ENCODE results near the gene PTPRM.

Gene PTPRM

DNA sequence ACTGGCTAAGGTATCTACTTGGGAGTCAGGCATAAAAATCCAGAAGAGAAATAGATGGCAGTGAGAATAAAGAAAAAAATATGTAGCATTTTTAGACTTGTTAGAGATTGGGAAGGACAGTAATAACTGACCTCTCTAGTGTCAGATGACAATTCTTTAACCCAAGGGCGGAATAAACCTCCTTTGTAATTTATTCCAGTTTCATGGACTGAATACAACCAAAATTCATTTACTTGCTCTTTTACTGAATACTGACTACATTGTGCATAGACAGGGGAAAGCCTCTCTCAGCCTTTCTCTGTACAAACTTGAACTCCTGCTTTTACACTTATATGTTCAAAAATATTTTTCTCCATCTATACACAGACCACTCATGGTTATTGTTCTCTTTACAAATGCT is 566.8 kb downstream of the PTPRM start:
- no peak for FAIRE-seq

DNA sequence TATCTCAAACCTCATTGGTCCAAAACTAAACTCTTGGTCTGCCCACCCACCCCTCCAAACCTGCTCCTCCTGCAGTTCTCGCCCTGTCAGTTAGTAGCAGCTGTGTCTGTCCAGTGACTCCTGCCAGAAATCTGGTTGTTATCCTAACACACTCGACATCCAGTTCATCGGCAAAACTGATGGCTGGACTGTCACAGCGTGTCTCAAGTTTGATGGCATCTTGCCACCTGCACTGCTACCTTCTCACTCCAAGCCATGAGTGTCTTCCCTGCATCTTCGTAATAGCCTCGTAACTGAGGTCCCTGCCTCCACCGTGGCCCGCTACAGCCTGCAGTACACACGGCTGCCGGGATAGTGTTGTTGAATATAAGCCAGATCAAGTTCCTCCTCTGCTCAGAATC is 572.0 kb downstream of the PTPRM start:
- no peak for FAIRE-seq

DNA sequence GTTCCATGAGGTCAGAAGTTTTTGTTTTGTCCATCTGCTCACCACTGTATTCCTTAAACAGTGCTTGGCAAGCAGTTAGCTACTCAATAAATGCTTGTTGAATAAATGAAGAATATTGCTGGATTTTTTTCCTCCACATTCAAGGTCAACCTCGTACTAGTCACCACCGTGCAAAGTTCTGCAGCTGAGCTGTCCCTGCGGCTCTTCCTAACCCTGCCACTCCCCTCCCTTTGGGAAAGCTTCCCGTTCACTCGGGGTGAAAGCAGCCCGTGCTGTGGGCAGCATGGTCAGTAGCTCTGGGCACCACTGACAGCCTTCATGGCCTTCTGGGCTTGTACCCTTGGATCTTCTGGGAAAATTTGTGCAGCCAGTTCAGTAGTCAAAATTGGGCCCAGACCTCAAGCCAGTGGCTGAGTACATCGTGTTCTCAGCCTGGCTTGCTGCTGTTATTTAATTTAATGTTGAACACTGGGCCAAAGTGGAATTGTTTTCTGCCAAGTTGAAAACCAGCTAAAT is 572.8 kb downstream of the PTPRM start:
- FAIRE-seq = no peak

DNA sequence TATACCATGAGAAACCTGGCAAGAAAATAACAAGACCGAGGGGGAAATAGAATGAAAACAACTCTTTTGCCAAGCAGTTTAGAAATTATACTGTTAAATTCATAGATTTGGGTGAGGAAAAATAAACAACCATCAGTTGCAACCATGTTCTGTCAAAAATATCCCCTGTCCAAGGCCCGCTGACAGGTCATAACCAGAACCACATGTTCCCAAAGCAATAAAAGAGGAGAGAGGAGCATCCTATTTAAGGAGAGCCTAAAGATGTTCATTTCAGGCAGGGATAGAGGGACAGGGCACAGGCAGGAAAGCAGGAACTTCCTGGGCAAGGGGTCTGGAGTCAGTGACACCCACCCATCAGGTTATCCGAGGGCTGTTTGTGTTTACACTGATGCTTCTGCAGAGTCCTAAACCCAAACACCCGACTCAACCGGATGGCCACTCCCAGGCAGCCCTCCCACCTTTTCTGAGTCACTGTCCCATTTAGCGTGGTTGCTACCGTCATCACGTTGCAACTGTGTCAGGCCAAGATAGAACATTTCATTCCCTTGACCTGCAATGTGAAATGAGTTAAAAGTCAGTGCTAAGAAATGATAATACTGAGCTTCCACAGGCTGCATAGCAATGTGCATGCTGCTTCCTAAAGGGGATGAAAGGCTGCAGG is 573.9 kb downstream of the PTPRM start:
- FAIRE-seq = no peak

DNA sequence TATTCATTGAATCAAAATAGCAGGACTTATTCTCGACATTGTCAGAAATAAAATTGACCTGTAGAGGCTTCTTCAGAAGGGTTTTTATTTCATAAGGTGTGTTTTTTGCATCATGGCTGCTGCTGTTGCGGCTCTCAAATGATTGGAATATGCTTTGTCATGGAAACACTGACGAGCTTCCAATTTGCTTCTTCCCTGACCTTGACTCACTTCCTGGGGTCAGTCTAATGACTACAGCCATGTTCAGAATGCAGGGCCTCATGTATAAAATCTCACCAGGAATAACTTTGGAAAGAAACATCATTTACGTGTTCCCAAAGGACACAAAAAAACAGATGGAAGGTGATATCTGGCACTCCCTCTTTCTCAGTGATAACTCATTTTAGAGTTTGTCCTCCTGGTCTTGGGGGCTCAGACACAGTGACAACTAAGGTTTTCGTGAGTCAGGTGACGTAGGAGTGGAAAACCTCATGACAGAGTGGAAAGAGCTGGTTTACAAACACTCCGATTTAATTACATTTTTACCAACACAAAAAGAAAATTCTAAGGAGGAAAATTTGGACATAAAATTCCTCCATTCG is 575.1 kb downstream of the PTPRM start:
- no peak for FAIRE-seq

DNA sequence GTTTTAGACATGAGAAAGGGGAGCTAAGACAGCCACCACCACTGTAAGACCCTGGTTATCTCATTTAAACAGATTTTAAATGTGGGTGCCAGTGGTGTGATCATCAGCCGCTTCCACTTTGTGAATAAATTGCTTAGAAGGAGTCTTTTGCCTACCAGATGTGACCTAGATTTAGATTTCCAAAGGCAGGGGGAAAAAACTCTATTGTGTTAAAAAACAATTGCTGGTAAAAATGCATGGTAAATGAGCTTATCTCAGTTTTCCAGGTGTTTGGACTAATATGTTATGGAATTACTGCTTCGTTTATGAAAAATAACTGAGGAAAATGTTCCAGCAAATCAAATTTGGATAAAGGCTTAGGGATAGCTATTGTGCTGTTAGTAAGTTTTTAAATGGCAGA is 575.8 kb downstream of the PTPRM start:
- no peak for FAIRE-seq

DNA sequence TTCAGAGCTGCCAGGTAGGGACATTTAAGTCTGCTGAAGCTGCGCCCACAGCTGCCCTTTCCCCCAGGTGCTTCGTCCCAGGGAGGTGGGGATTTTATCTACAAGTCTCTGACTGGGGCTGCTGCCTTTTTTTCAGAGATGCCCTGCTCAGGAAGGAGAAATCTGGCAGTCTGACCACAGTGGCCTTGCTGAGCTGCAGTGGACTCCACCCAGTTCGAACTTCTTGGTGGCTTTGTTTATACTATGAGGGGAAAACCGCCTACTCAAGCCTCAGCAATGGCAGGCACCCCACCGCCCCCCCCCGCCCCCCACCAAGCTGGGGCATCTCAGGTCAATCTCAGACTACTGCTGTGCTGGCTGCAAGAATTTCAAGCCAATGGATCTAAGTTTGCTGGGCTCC is 584.1 kb downstream of the PTPRM start:
- no peak for FAIRE-seq

DNA sequence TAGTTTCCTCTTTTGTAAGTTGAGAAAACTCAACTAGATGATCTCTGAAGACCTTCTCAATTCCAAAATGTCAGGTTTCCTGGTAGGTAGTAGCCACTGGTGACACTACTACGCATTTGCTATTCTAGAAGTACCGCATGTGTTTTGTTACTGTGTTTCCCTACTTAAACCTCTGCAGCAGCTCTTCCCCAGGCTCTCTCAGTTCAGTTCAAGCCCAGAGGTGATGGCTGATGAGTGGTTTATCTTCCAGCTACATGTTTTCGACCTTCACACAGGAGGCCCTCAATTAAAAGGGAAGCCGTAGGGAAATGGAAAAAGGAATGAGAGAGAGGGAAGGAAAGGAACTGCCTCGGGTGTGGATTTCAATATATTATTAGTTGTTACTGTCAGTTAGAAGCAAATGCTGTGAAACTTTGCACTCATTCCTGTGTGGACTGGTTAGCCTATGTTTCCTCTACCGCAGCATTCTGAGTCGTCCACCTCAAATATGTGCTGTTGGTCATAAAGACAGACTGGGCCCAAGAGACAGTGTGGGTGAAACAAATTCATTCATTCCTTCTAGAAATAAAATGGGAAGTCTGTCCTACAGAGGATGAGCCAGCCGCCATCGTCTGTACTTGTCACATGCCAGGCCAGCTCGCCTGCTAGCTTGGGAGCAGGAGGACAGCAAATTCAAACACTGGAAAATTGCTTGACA is 586.9 kb downstream of the PTPRM start:
- FAIRE-seq = no peak

DNA sequence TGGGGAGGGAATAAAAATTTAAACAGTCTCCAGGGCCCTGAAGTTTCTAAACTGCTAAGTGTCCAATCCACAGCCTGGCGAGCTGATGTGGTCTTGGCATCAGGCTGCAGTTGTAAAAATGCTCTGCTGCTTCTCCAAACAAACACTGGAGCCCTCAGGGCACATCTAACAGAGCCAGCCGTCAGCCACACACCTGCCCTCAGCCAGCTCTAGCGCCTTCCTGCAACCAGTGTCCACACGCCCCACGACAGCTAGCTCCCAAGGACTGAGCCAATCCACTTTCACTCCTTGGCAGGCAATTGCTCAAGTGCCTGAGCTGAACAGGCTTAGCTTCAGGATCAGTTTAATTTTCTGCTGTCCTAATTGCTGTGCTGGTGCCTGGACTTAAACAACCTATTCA is 595.7 kb downstream of the PTPRM start:
- no peak for FAIRE-seq

DNA sequence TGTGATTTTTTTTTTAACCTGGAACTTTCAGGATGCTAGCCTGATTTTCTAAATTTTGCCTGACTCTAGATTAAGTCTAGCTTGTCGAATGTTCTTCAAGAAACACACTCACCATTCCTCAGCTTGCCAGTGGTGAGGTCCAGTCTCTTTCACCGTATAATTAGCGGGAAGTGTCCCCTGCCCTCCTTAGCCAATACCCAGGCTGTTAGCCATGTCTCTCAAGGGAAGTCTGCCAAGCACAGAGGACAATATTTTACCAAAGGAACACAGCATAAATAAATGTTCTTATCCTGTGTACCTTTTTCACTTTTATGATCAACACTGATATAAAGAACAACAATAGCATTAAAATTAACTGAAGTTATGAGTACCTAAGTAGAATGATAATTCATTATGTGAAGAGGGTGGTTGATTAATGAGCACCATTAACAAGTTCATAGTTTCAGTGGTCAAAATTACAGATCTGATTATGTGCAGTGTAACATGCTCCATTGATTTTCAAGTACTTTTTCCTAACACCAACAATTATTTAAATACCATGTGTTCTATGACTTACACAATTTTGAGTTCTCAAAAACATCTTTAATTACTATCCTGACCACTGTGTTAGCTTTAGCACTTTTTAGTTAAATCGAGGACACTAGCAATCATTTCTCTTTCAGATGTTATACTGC is 596.3 kb downstream of the PTPRM start:
- peak; percentile 27 for FAIRE-seq

DNA sequence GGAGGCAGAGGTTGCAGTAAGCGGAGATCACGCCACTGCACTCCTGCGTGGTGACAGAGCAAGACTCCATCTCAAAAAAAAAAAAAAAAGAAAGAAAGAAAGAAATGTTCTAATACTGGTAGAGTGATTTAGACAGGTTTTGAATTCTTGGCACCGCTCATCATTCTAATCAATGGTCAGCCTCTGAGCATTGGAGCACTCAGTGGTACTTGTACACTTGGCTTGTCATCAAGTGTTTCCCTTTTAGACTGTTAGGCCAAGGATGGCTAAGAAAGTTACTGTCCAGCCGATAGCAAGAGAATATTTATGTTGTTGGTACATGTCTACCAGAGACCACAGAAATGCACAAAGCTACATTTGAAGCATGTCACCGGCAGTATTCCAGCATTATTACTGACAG is 598.0 kb downstream of the PTPRM start:
- no peak for FAIRE-seq

DNA sequence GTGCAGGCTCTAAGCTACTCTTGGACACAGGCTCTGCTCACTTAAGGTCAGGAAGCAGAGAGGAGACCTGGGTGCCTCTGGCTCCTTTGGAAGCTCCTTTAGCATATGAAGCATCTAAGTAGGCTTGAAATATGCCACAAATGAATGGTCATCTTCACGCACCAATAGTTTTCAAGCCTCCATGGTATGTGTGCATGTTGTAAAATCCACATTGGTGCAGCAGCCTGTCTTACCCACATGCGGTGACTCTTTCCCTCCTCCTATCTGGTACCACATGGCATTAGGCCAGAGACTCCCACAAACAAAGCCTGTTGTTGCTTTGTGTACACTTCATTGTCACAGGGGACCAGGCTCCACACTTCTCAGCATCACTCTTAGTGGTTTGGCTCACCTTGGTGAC is 599.9 kb downstream of the PTPRM start:
- no peak for FAIRE-seq

DNA sequence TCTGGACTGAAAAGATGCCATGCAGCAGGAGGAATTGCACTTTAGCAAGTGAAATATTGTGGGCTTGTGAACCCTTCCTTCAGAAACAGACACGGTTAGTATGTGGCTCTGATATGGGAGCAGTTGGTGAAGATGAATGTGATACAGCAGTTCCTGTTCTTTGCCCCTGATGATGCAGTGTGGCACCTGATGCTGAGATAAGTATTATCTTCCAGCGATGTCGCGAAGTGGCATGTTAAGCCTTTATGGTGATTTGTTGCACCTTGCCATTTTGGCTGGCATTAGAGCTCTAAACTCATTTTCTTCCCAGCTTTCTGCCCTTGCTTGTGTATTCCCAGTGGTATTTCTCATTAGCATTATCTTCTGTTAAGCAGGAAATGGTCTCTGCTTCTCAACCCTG is 600.6 kb downstream of the PTPRM start:
- no peak for FAIRE-seq

DNA sequence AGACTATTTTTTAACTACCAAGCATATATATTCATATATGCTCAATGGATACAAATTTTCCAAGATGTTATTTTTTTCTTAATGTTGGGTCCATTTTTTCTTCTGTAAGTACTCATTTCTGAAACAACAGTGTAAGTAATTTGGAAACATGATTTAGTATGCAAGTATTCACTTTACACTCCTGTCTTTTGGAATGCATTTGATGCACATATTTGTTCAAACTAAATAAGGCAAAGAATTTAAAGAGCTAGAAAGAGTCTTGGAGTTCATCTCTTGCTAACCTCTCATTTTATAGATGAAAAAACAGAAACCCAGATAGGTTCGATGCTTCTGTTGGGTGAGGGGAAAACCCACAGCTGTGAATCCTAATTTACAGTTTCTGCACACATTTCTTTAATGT is 602.6 kb downstream of the PTPRM start:
- FAIRE-seq = no peak

DNA sequence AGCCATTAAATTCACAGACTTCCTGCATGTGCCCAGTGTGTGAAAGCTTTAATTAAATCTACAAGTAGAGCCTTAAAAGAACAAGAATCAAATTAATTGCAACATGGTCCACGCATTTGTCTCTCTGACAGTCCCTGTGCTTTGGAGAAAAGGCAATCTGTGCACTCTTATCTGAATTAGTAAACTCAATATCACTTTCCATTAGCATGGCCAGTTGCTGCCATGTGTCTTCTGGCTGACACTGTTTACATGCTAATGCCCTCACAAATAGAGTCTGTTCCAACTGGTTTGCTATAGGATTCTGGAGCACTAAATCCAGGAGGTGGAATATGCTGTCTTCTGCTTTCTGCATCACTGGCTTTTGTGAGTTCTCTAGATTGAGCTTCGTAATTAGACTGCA is 607.7 kb downstream of the PTPRM start:
- peak; percentile 24 for FAIRE-seq

DNA sequence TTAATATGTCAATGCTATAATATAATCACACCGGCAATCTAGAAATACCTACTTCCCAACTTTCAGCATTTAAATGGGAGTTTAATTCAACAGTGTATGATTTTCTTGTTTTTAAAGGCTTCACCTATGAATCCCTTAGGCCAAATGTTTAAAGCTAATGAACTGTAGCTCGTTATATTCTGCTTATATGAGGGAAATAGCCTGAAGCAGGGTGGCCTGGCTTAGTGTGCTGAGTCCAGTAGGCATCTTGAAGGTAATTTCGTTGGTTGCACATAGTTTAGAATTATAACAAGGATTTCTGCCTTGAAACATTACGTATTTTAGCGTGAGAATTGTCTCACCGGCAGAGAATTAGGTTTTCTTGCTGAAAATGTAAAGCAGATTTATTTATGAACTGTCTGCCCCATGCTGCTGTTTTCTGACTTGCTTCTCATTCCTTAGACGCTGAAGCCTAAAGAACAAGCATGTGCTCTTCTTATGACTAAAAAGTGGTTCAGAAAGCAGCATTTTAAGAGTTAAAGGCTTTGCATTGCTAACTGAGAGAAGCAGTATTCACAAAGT is 608.5 kb downstream of the PTPRM start:
- peak; percentile 81 for FAIRE-seq

DNA sequence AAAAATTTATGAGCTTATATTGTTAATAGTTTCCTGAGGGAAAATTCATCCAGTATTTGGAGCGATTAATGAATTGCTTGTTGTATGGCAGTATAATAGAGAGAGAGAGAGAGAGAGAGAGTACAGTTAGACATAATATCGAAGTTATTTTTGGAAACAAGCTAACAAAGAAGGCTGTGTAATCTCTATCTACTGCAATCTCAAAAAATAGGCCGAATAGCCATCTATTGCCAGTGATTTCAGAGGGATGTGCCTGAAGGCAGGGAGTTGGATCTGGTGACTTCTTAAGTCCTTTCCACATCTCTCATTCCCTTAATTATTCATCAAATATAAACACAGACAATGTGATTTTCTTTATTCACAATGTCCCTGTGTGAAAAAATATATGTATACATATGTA is 609.0 kb downstream of the PTPRM start:
- no peak for FAIRE-seq

DNA sequence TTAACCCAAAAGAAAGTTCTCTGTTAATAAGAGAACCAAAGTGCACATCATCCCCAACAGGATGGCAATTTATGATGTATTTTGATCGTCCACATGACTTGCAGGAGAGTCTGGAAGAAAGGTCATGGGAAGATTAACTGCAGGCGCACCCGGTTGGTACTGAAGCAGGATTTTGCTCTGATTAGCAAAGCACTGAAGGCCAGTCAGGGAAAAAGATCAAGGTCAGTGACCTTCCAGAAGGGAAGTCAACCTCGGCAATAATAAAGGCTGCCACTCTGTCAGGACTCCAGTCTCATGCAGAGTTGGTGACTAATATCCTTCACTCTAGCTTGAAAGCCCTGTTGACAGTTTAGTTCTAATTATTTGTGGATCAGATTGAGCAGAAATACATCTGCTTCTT is 609.4 kb downstream of the PTPRM start:
- FAIRE-seq = no peak

DNA sequence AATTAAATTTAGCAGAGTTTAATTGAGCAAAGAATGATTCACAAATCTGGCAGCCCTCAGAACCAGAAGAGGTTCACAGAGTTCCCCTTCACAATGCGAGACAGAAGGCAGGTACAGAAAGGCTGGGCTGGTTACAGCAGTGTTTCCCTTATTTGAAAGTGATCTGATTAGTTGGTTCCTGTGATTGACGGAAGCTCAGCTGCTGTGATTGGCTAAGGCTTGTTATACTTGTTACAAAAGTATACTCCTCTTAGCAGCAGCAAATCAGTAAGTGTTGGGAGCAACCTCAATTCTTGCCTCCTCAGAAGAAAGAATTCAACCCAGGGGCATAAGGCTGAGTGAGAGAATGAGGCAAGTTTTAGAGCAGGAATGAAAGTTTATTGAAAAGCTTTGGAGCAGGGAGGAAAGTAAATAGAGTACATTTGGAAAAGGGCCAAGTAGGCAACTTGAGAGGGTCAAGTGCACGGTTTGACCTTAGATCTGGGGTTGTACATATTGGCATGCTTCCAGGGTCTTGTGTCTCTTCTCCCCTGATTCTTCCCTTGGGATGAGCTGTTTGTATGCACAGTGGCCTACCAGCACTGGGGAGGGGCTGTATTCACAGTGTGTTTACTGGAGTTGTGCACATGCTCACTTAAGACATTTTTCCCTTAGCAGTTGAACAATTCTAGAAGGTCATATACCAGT is 610.4 kb downstream of the PTPRM start:
- FAIRE-seq = no peak

DNA sequence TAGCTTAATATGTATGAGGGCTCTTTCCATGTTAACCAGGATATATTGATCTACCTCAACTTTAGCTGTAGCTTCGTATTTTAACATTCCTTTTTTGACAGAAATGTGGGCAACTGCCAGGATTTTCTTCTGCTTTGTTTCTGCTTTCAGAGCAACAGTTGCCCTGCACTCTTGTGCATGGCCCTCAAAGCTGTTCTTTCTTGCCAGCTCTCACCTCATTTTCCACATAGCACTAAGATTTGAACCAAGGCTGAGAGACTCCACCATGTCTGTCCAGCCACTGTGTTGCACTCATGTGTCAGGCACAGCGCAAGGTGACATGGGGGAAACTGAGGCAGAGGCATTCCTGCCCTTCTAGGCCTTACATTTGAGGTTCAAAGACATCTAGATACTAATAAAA is 619.3 kb downstream of the PTPRM start:
- no peak for FAIRE-seq

DNA sequence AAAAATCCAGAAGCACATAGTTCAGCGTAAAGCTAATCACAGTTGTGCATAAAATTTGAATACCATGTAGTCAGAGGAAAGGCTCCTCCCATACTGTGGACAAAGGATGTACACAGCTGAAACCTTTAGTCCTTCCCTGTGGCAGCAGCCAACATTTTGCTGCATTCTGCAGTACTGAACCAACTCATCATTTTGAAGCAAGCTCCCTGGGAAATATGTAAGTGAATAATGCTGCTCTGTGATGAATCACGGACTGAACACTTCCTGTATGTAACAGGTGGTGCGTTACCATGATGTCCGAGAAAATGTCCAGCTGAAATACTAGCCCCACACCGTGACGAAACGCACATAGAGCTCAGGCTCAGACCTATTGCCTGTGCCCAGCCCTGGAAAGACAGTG is 621.1 kb downstream of the PTPRM start:
- no peak for FAIRE-seq

DNA sequence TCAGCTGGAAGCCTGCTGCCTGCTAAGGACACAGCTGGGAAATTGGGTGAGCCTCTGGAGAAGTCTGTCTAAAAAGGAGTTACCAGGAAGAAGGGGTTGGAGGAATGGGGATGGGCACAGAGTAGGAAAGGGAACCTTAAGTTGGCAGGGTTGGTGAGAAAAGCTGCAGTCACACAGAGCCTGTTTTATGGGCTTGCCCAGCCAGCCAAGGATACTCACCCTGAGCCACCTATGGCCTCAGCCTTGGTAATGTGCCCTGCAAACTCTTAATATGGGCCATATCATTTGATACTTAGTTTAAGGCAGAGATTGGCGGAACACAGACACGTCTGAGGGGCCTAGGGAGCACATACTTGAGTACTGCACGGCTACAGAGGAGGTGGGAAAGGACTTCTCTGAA is 623.9 kb downstream of the PTPRM start:
- no peak for FAIRE-seq

DNA sequence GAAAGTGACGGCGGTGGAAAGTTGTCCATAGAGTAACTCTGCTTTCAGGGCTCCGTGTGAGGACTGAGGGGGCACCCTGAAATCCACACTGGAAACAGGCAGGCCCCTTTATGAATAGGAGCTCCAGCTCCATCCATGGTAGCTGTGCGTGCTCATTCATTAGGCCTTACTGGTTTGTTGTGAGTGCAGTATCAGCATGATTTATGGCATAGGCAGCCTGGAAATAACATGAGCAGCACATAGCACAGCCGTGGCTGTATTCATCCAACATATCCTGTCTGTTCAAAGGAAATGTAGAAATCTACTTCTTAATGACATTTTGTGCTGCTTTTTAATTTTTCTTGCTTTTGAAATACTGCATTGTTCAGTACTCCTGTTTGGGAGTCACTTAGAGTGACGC is 627.3 kb downstream of the PTPRM start:
- no peak for FAIRE-seq
